Posterior vena cava (tissue), 2 donors: ENCODE data around the gene ESRRA. TPM values are rescaled to one million over a fixed set of nuclear protein-coding genes. Genes with fewer than 3 reads are reported as not detected.

Experiments used
- DNase-seq: peaks from one replicate; pipeline ENCODE4 v3.0.0-alpha.2; 2020; ENCODE audit warnings: low spot score
- intact Hi-C, 2 donors: fragments of 100-400 bp; cut with DNase I; formaldehyde crosslinking; loops; one replicate each; pipeline versions ENCODE4 v1.14.1 to v1.14.2; 2022 to 2023
- total RNA-seq, 2 donors: library from RNA; stranded (reverse); fragmentation: NEBNext Ultra II Directional; extraction: Animal tissue kit (Norgen Biotek cat#: 25700); gene quantifications; one replicate each; pipeline ENCODE4 v1.2.1, GENCODE V29; 2021
- donor health status: DM: yes; HTN: yes; CAD: no.
- donor health status: DM: yes; HTN: yes; CAD: no.

ESRRA gene
- total RNA-seq, 2 donors from 2014 or later = 33.5 to 41.2 TPM

DNA sequence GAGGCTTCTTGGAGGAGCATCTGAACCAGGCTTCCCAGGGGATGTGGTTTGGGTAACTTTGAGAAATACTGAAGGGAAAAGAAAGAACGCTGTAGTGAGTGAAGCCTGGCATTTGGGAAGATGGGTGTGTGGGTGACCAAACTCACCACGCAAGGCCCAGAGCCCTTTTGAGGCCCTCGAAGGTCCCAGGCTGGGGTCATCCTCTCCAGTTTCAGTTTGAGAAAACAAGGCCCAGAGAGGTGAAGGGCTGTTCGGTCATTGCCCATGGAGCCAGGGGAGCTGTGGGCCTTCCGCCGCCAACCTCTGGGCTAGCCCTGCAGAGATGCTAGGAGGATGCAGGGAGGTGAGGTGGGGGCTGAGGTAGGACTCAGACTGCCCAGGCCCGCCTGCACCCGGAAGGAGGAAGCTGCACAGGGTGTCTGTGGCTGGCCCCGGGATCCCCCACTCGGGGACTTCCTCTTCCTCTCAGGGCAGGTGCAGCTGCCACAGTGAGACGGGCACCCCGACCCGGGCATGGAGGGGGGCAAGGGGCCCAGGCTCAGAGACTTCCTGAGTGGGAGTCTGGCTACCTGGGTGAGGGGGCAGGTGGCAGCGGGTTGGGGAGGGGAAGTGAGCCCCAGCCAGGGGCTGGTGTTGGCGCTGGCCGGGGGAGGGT is 34.6 kb downstream of the ESRRA start, which contains the start of gene CCDC88B:
TSS of gene CCDC88B (plus strand) at position 451 of the 655 bp plus-strand sequence. CDS start at position 514, 63 bp downstream.
- DNase-seq = peak; percentile 92
- intact Hi-C loops = no loop called here

DNA sequence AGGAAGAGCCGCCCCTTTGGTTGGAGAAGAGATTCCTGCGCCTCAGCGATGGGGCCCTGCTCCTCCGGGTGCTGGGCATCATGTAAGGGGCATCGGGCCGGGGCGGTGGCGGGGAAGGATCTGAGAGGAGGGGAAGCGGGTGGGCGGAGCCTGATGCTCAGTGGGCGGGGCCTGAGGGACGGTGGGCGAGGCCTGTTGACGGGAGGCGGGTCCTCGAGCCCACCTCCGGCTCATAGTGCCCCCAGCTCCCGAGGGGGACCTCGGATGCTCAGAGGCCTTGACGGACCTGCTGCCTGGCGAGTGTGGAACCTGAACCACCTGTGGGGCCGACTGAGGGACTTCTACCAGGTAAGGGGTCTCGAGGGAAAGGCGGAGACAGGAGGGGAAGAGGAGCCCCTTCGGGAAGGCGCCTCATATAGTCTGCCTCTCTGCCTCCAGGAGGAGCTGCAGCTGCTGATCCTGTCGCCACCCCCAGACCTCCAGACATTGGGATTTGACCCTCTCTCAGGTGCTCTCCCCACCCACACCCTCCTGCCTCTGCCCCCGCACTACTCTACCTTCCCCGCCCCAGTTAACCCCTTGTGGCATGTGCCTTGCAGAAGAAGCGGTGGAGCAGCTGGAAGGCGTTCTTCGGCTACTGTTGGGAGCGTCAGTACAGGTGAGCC is 35.5 kb downstream of the ESRRA start:
- intact Hi-C loops = no loop called here
- peak; percentile 87 for DNase-seq

DNA sequence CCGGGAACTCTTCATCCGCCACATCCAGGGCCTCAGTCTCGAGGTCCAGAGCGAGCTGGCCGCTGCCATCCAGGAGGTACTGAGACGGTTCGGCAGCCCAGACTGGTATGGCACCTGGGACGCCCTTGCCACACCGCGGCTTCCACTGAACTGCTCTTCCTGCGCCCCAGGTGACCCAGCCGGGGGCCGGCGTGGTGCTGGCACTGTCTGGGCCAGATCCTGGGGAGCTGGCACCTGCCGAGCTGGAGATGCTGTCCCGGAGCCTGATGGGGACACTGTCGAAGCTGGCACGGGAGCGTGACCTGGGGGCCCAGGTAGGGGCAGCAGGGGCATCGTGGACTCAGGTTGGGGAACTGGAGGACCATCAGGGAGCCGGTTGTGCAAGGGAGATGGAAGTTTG is 36.1 kb downstream of the ESRRA start:
- DNase-seq = peak; percentile 80
- intact Hi-C loops = no loop called here

DNA sequence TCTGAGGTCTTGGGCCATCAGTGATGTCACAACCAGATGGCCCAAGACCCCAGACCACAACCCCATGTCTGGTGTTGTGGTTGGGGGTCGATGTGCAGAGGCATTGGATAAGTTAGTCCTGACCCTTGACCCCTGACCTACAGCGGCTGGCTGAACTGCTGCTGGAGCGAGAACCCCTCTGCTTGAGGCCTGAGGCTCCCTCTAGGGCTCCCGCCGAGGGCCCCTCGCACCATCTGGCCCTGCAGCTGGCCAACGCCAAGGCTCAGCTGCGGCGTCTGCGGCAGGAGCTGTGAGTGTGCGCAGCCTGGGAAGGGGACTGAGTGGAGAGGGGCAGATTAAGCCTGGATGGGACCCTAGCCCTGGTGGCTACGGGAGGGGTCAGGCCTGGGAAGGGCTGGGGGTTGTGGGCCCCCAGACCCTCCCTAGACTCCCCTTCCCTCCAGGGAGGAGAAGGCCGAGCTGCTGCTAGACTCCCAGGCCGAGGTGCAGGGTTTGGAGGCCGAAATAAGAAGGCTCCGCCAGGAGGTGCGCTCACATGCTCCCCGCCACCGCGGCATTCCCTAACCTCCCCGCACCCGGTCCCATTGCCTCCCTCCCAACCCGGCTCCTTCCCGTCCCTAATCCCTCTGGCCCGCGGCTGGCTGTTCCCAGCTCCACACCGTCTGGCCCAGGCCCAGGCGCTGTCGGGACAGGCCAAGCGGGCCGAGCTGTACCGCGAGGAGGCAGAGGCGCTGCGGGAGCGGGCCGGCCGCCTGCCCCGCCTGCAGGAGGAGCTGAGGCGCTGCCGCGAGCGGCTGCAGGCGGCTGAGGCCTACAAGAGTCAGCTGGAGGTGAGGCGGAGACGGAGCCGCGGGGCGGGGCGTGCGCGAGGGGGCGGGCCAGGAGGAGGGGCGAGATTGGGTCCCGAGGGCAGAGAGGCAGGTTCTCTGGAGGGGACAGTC is 36.8 kb downstream of the ESRRA start:
- DNase-seq = peak; percentile 97
- intact Hi-C loops = no loop called here

DNA sequence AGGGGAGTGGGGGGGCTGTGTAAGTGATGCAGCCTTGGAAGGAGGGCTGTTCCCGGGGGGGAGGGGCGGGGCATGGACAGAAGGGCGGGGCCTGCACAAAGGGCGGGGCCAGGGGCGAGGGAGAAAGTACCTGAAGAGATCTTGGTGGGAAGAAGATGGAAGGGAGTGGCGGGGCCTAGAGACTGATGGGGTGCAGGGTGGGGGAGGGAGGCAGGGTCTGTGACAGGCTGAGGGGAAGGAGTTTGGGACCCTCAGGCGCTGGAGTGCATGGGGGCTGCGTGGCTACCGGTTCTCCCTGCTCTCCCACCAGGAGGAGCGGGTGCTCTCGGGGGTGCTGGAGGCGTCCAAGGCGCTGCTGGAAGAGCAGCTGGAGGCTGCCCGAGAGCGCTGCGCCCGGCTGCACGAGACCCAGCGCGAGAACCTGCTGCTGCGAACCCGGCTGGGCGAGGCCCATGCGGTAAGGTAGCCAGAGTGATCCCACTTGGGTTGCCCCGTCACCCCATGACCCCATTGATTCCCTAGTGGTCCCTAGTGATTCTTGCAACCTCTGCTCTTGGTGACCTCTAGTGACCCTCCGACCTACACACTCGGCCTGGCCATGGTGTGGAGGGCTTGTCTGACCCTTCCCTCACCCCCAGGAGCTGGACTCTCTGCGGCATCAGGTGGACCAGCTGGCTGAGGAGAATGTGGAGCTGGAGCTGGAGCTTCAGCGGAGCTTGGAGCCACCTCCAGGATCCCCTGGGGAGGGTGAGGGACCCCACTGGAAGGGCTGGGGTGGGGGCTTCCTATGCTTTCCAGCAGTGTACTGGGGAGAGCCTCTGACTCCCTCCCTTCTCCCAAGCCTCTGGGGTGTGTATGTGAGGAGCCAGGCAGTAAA is 37.8 kb downstream of the ESRRA start:
- DNase-seq = no peak
- intact Hi-C loops = no loop called here

DNA sequence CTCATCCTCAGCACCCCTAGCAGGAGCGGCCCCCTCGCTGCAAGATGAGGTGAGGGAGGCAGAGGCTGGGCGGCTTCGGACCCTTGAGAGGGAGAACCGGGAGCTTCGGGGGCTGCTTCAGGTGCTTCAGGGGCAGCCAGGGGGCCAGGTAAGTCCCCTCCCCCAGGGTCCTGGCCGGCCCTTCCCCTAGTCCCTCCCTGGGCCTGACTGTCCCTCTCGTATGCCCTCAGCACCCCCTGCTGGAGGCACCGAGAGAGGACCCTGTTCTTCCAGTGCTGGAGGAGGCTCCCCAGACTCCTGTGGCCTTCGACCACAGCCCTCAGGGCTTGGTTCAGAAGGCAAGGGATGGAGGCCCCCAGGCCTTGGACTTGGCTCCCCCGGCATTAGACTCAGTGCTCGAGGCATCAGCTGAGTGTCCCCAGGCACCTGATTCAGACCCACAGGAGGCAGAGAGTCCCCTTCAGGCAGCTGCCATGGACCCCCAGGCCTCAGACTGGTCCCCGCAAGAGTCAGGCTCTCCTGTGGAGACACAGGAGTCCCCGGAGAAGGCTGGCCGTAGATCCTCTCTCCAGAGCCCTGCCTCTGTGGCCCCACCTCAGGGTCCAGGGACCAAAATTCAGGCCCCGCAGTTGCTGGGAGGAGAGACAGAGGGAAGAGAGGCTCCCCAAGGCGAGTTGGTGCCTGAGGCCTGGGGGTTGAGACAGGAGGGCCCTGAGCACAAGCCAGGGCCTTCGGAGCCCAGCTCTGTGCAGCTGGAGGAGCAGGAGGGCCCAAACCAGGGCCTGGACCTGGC is 38.6 kb downstream of the ESRRA start:
- DNase-seq = no peak

DNA sequence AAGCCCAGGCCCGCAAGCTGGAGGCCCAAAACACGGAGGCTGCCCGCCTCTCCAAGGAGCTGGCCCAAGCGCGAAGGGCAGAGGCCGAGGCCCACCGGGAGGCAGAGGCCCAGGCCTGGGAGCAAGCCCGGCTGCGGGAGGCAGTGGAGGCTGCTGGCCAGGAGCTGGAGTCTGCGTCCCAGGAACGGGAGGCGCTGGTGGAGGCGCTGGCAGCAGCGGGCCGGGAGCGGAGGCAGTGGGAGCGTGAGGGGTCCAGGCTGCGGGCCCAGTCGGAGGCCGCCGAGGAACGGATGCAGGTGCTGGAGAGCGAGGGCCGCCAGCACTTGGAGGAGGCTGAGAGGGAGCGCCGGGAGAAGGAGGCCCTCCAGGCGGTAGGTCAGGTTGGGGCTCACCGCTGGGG is 39.5 kb downstream of the ESRRA start:
- intact Hi-C loops = no loop called here

More for the DNA sequence above, 38.6 kb downstream of the ESRRA start:
- intact Hi-C loops = no loop called here

DNA sequence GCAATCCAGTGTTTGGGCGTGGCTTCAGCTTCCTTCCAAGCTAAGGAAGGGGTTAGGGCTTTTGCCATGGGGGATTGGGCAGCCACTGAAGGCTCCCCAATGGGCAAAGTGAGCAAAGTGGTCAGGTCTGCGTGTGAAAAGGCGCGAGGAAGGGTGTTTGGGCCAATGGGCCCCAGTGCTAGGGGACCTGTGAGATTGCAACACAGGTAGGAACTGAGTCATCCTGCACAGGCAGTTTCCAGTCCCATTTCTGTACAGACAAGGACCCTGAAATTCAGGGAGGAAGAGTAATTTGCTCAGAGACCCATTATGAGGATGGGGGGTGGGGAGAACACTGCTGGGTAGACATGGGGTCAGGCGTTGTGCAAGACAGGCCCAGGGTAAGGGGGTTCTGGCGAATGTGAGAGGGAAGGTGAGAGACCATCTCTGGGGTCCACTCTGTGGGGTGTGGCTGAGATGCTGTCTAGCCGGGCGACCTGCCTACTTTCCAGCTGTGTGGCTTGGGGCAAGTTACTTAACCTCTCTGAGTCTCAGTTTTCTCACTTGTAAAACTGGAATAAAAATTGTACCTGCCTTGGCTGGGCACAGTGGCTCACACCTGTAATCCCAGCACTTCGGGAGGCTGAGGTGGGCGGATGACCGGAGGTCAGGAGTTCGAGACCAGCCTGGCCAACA is 42.0 kb downstream of the ESRRA start:
- no peak for DNase-seq
- intact Hi-C loops = no loop called here

More for the DNA sequence above, 39.5 kb downstream of the ESRRA start:
- DNase-seq = no peak

DNA sequence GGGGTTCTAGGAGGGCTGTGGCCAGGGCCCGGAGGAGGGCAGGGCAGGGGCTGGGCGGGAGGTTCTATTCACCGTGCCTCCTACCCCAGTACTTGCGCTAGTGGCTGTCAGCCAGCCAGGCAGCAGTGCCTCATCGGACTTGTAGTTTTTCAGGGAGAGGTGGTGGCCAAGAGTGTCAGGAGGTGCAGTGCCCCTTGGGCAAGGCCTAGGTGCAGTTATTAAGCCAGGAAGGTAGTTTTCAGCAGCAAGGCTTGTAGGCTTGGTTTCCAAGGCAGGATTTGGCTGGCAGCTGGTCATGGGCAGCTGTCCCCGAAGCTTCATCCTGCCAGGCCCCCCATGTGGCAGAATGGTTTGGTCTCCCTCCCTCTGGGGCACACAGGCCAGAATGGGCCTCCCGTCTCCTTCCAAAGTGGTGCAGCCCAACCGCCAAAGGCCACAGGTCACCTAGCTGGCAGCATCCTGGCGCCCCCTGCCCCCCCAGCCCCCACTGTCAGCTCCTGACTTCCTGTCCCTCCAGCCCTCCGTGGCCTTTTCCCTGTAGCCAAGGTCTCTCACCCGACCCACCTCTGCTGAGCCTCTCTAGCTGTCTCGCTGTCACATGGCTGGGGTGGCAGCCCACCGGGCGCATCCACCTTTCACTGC is 43.2 kb downstream of the ESRRA start:
- intact Hi-C loops = no loop called here
- peak; percentile 62 for DNase-seq

DNA sequence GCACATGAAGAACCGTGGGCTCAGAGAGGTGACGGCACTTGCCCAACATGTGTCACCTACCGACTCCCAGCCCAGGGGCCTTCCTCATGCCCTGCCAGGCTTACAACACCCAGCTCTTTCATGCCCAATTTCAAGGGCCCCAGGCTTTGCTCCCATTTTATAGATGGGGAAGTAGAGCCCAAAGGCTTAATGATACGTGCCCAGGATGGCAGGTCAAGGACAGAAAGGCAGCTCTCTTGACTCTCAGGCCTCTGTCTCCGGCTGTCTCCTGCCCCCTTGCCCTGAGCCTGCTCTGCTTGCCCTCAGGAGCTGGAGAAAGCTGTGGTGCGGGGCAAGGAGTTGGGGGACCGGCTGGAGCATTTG is 43.7 kb downstream of the ESRRA start:
- intact Hi-C loops = no loop called here
- DNase-seq = no peak

DNA sequence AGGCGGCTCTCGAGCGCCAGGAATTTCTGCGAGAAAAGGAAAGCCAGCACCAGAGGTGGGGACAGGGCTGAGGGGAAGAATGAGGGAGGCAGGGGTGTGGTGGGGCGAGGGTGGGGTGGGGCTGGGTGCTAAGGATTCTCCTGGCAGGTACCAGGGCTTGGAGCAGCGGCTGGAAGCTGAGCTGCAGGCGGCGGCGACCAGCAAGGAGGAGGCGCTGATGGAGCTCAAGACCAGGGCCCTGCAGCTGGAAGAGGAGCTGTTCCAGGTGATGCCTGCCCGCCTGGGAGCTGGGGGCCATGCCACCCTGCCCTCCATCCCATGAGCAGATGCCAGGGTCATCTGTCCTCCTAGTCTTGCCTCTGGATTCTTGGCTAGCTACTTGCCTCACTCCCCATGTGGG is 44.1 kb downstream of the ESRRA start:
- intact Hi-C loops = no loop called here
- DNase-seq = no peak

DNA sequence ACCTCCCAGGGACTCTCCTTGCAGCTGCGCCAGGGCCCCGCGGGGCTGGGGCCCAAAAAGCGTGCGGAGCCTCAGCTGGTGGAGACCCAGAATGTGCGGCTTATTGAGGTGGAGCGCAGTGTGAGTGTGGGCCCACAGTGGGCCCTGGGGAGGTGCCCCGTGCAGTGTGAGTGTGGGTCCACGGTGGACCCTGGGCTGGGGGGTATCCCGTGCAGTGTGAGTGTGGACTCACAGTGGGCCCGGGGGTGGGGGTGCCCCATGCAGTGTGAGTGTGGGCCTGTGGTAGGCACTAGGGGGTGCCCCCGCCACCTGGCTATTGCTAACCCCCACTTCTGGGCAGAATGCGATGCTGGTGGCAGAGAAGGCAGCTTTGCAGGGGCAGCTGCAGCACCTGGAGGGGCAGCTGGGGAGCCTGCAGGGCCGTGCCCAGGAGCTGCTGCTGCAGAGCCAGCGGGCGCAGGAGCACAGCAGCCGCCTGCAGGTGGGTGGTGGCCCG is 45.9 kb downstream of the ESRRA start:
- intact Hi-C loops = loop anchor here in 1 of 2 donors (5.0 kb wide), 1 partner anchor 39 kb away; no protein-coding TSS in a partner anchor
- DNase-seq = no peak

DNA sequence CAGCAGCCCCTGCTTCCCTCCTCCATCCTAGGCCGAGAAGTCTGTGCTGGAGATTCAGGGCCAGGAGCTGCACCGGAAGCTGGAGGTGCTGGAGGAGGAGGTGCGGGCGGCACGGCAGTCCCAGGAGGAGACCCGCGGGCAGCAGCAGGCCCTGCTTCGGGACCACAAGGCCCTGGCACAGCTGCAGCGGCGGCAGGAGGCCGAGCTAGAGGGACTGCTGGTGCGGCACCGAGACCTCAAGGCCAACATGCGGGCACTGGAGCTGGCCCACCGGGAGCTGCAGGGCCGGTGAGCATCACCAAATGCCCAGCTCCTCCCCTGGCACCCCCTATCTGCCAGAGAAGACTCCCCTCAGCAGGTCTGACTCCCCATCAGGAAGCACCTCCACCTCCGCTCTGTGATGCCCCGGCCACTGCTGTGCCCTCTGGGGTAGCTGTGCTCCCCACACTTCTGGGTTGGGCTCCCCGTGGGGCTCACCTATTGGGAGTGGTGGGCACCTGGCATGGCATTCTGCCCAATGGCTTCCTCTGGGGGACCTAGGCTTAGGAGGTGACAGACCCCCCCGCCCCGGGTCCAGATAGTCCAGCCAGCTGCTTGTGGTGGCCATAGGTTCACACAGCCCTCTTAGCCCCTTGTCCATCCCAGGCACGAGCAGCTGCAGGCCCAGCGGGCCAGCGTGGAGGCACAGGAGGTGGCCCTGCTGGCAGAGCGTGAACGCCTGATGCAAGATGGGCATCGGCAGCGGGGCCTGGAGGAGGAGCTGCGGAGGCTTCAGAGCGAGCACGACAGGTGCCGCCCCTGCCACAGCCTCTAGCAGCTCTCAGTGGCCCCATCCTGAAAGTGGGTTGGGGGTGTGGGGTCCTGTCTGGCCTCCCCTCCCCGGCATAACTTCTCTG is 47.0 kb downstream of the ESRRA start:
- intact Hi-C loops = loop anchor here in 1 of 2 donors (5.0 kb wide), 1 partner anchor 40 kb away; no protein-coding TSS in a partner anchor
- DNase-seq = no peak

DNA sequence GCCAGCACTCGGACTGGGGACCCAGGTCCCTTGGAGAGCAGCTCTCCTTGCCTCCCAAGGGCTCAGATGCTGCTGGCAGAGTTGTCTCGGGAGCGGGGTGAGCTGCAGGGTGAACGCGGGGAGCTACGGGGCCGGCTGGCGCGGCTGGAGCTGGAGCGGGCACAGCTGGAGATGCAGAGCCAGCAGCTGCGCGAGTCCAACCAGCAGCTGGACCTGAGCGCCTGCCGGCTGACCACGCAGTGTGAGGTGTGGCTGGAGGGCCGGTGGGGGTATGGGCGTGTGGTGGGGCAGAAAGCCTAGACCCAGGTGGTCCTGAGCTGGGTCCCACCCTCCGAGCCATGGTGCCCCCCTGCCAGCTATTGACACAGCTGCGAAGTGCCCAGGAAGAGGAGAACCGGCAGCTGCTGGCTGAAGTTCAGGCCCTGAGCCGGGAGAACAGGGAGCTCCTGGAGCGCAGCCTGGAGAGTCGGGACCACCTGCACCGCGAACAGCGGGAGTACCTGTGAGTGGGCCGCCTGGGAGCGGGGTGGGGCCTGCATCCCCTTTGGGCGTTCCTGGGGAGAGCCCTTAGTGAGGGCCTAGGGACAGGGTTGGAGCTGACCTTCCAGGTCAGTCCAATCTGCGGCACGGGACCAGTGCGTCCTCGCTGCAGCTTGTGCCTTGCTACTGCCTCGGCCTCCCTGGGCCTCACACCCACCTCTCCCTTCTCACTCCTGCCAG is 47.8 kb downstream of the ESRRA start:
- intact Hi-C loops = loop anchor here in 1 of 2 donors (5.0 kb wide), 1 partner anchor 41 kb away; no protein-coding TSS in a partner anchor
- DNase-seq = no peak
